Endothelial cell of umbilical vein (primary cell): ENCODE results near the gene BACH2. TPM values are rescaled to one million over a fixed set of nuclear protein-coding genes. Genes with fewer than 3 reads are reported as not detected.

Experiments used
- BruUV-seq: library from RNA; stranded (reverse); fragments of 400-500 nt; replicated peaks from 2 replicates; lab custom pipeline; 2021; lab: Mats Ljungman, UMichigan
- CTCF ChIA-PET: fragments of 300-600, 350-600 bp; sonication (Branson Sonifier 250); formaldehyde crosslinking; loops from one replicate; lab custom pipeline; 2021; ENCODE audit warnings: antibody characterized with exemption, inconsistent platforms; lab: Charles Lee
- POLR2A ChIA-PET: fragments of 300-600, 350-600 bp; sonication (Branson Sonifier 250); formaldehyde crosslinking; loops from one replicate; lab custom pipeline; 2021; ENCODE audit warnings: antibody characterized with exemption, inconsistent platforms; lab: Charles Lee
- DNase-seq: peaks from one replicate; pipeline ENCODE4 v3.0.0-alpha.2; 2011; ENCODE audit warnings: low read depth, low spot score
- FAIRE-seq: peaks from 2 replicates; lab custom pipeline; 2011; peaks lifted over from hg19 to GRCh38; lab: Jason Lieb, UNC
- H2AFZ ChIP-seq: 2 replicates; pipeline ENCODE4 v1.6.0; 2012; ENCODE audit warnings: low read depth, low read length, control low read depth, inconsistent platforms
- H3K27ac ChIP-seq: 2 replicates; pipeline ENCODE4 v1.5.1; 2011; ENCODE audit warnings: low read depth, mild to moderate bottlenecking, control low read depth, low read length, moderate library complexity; ENCODE audit not compliant: insufficient read depth
- H3K27me3 ChIP-seq, 2 experiments: 2 replicates each; pipeline versions ENCODE4 v1.6.0 to v1.6.1; 2011; ENCODE audit warnings: low read length in 2 of 2, mixed read lengths in 1 of 2; ENCODE audit not compliant: control insufficient read depth in 2 of 2, insufficient read depth in 2 of 2
- H3K36me3 ChIP-seq, 2 experiments: 2 replicates in 1 of 2; 3 replicates in 1 of 2; pipeline ENCODE4 v1.5.1; 2011; ENCODE audit warnings: low read length in 2 of 2, mild to moderate bottlenecking in 1 of 2, moderate library complexity in 1 of 2; ENCODE audit not compliant: control insufficient read depth in 2 of 2, insufficient read depth in 2 of 2; ENCODE audit errors: extremely low read depth in 1 of 2
- H3K4me1 ChIP-seq: 3 replicates; pipeline ENCODE4 v1.5.1; 2011; ENCODE audit warnings: mild to moderate bottlenecking, low read length; ENCODE audit not compliant: control insufficient read depth, insufficient read depth; ENCODE audit errors: extremely low read depth
- H3K4me2 ChIP-seq: 2 replicates; pipeline ENCODE4 v1.6.1; 2011; ENCODE audit warnings: low read length, control low read depth, mixed read lengths; ENCODE audit not compliant: insufficient read depth
- H3K4me3 ChIP-seq, 3 experiments: fragments of 200-600 bp in 1 of 3; sonication (generic), shearing (Covaris generic) in 1 of 3; replicated peaks in 1 of 3; 2 replicates each; pipeline ENCODE4 v1.5.1; 2011 to 2016; ENCODE audit warnings: control low read depth in 3 of 3, low read length in 3 of 3, mild to moderate bottlenecking in 2 of 3, inconsistent platforms in 1 of 3, low read depth in 1 of 3, moderate library complexity in 1 of 3; ENCODE audit not compliant: insufficient read depth in 1 of 3
- H3K79me2 ChIP-seq: 2 replicates; pipeline ENCODE4 v1.6.0; 2012; ENCODE audit warnings: low read length, inconsistent platforms; ENCODE audit not compliant: control insufficient read depth, insufficient read depth
- H3K9ac ChIP-seq: replicated peaks from 2 replicates; pipeline ENCODE3; 2011; ENCODE audit warnings: low read length, control low read depth; ENCODE audit not compliant: insufficient read depth; ENCODE audit errors: extremely low read depth
- H3K9me1 ChIP-seq: replicated peaks from 3 replicates; pipeline ENCODE4 v1.6.0; 2011; ENCODE audit warnings: mild to moderate bottlenecking, low read length; ENCODE audit not compliant: control insufficient read depth, insufficient read depth; ENCODE audit errors: extremely low read depth
- H3K9me3 ChIP-seq: replicated peaks from 2 replicates; pipeline ENCODE4 v1.5.1; 2012; ENCODE audit warnings: low read length, inconsistent platforms; ENCODE audit not compliant: control insufficient read depth, insufficient read depth
- H4K20me1 ChIP-seq: replicated peaks from 2 replicates; pipeline ENCODE3; 2011; ENCODE audit warnings: mild to moderate bottlenecking, low read length; ENCODE audit not compliant: control insufficient read depth, insufficient read depth; ENCODE audit errors: extremely low read depth
- CTCF ChIP-seq, 2 donors: IDR thresholded peaks; 1 replicate in 1 of 2; 2 replicates in 1 of 2; pipeline ENCODE4 v1.5.1; 2011; ENCODE audit warnings: low read length in 2 of 2, mild to moderate bottlenecking in 2 of 2, moderate library complexity in 2 of 2, control low read depth in 1 of 2, inconsistent platforms in 1 of 2, low read depth in 1 of 2; ENCODE audit not compliant: insufficient read depth in 1 of 2; ENCODE audit errors: extremely low read depth in 1 of 2
- EZH2 ChIP-seq: IDR thresholded peaks from 2 replicates; pipeline ENCODE4 v1.6.1; 2012; ENCODE audit warnings: borderline replicate concordance, low read depth, mild to moderate bottlenecking, moderate library complexity, low read length, inconsistent platforms; ENCODE audit not compliant: severe bottlenecking
- FOS ChIP-seq: IDR thresholded peaks from 2 replicates; pipeline ENCODE4 v1.6.1; 2011; ENCODE audit warnings: mild to moderate bottlenecking, low read length, moderate library complexity, borderline replicate concordance; ENCODE audit not compliant: insufficient read depth
- GATA2 ChIP-seq: IDR thresholded peaks from 2 replicates; pipeline ENCODE4 v1.7.0; 2011; ENCODE audit warnings: low read depth, mild to moderate bottlenecking, moderate library complexity, mixed read lengths, low read length; ENCODE audit not compliant: insufficient read length, insufficient read depth
- JUN ChIP-seq: IDR thresholded peaks from 2 replicates; pipeline ENCODE4 v1.6.1; 2011; ENCODE audit warnings: borderline replicate concordance, low read depth; ENCODE audit not compliant: insufficient read length, insufficient read depth
- MAX ChIP-seq: IDR thresholded peaks from 2 replicates; pipeline ENCODE4 v1.6.1; 2011; ENCODE audit not compliant: insufficient read depth, insufficient read length
- MYC ChIP-seq: IDR thresholded peaks from one replicate; pipeline ENCODE4 v1.6.1; 2011; ENCODE audit warnings: mild to moderate bottlenecking, low read depth, low read length
- POLR2A ChIP-seq: IDR thresholded peaks from 2 replicates; pipeline ENCODE4 v1.6.1; 2012; ENCODE audit warnings: low read depth, mild to moderate bottlenecking, control low read depth, low read length
- POLR2AphosphoS5 ChIP-seq: IDR thresholded peaks from 2 replicates; pipeline ENCODE4 v1.6.1; 2012; ENCODE audit warnings: low read depth, mild to moderate bottlenecking, control low read depth, low read length, moderate library complexity; ENCODE audit not compliant: insufficient read depth
- dilution Hi-C: fragments of 300-500 bp; cut with MboI; formaldehyde crosslinking; loops from one replicate; pipeline ENCODE4 v1.15.0; 2019; ENCODE audit warnings: low sequenced_read_pairs; ENCODE audit not compliant: extremely low pct_ligation_motif_present
- intact Hi-C: fragments of 100-400 bp; cut with micrococcal nuclease; formaldehyde crosslinking; loops from one replicate; pipeline ENCODE4 v1.10.0; 2022
- polyA plus RNA-seq, 4 experiments: library from polyadenylated mRNA; depleted of rRNA in 3 of 4; stranded (reverse) in 3 of 4; unstranded in 1 of 4; fragments of >200 nt; gene quantifications; 2 replicates each; pipeline versions ENCODE4 v1.2.1 to v1.2.3, GENCODE V29; 2011 to 2012; ENCODE audit warnings: missing spikeins in 1 of 4
- total RNA-seq: library from RNA; stranded (reverse); gene quantifications from 2 replicates; pipeline ENCODE4 v1.2.3, GENCODE V29; 2021

BACH2 gene
- total and polyA plus RNA-seq, 2 donors (not counting 3 experiments of a cell fraction or from before 2014, with no cell fraction given) = 1.7 to 5.6 TPM

- Histone ChIP-seq H3K36me3 (no peaks in the 10 kb centered on the region), H3K9me3 (no peaks in the 10 kb centered on the region), H3K27ac (no peak overlapping the region), H3K79me2 (no peaks in the 10 kb centered on the region), H3K4me1 (no peaks in the 10 kb centered on the region), H3K27me3 (no peaks in the 10 kb centered on the region), H4K20me1 (no peaks in the 10 kb centered on the region), H3K9ac (no peak overlapping the region), H3K9me1 (no peaks in the 10 kb centered on the region), H3K4me2 (no peak overlapping the region), H3K4me3 (no peak overlapping the region), H2AFZ (no peak overlapping the region)
- intact Hi-C loops = no loop called here
- ChIA-PET CTCF (no interaction called here), POLR2A (no interaction called here)
- BruUV-seq = no TSS peak
- dilution Hi-C loops = no loop called here
- no peak for FAIRE-seq
- TF ChIP-seq GATA2 (no peak), POLR2A (no peak), POLR2AphosphoS5 (no peak), CTCF (IDR thresholded peaks at IDR 0.05; ENCODE audit: extremely low read depth in 1 of 2, insufficient read depth in 1 of 2, low read depth in 1 of 2, low read length in 2 of 2) (no peak), FOS (no peak), JUN (no peak), EZH2 (no peak), MYC (no peak), MAX (no peak)
- no peak for DNase-seq
Measured at GRCh38 chr6:90250405-90250804, 46.2 kb downstream of the BACH2 start.
